ENCODE data around the gene OR2M5. TPM values are rescaled to one million over a fixed set of nuclear protein-coding genes. Genes with fewer than 3 reads are reported as not detected.

Gene OR2M5
- total and polyA plus RNA-seq, 2 donors (not counting 1 experiment from before 2014, with no cell fraction given) = not detected

DNA sequence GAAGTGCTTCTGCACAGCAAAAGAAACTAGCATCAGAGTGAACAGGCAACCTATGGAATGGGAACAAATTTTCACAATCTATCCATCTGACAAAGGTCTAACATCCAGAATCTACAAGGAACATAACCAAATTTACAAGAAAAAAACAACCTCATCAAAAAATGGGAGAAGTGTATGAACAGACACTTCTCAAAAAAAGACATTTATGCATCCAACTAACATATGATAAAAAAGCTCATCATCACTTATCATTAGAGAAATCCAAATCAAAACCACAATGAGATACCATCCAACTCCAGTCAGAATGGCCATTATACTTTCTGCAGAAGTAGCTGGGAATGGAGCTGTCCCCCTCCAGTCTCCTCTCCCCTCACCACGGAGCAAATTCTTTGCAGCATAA lies 49.2 kb downstream of the OR2M5 start:
- Histone ChIP-seq H3K9me3 (ENCODE audit: control insufficient read depth, insufficient read depth, low read depth, low read length) (no peaks in the 10 kb centered on the region), H4K20me1 (ENCODE audit: control insufficient read depth, extremely low read depth, insufficient read depth, low read length) (no peaks in the 10 kb centered on the region), H3K36me3 (ENCODE audit: control insufficient read depth, insufficient read depth, low read length) (no peaks in the 10 kb centered on the region), H3K27me3 (ENCODE audit: control insufficient read depth, insufficient read depth, low read length) (no peaks in the 10 kb centered on the region), H3K4me3 (replicated peaks in 1 of 4; ENCODE audit: control extremely low read depth in 1 of 4, insufficient read depth in 1 of 4, low read depth in 3 of 4, low read length in 4 of 4) (no peak overlapping the region), H3K4me1 (ENCODE audit: control insufficient read depth, extremely low read depth, insufficient read depth, low read length) (no peaks in the 10 kb centered on the region), H3K9ac (ENCODE audit: insufficient read depth, low read length) (no peak overlapping the region), H2AFZ (ENCODE audit: low read length) (no peak overlapping the region), H3K27ac (ENCODE audit: insufficient read depth, low read length) (no peak overlapping the region), H3K4me2 (ENCODE audit: extremely low read depth, insufficient read depth, low read length) (no peak overlapping the region), H3K79me2 (ENCODE audit: control insufficient read depth, insufficient read depth, low read length) (no peaks in the 10 kb centered on the region)
- DNase-seq (ENCODE audit: low read depth in 2 of 2) = no peak
- no peak for TF ChIP-seq EZH2 (IDR thresholded peaks at IDR 0.05; ENCODE audit: low read length, missing control alignments)
- TF ChIP-seq, protein P1, sequence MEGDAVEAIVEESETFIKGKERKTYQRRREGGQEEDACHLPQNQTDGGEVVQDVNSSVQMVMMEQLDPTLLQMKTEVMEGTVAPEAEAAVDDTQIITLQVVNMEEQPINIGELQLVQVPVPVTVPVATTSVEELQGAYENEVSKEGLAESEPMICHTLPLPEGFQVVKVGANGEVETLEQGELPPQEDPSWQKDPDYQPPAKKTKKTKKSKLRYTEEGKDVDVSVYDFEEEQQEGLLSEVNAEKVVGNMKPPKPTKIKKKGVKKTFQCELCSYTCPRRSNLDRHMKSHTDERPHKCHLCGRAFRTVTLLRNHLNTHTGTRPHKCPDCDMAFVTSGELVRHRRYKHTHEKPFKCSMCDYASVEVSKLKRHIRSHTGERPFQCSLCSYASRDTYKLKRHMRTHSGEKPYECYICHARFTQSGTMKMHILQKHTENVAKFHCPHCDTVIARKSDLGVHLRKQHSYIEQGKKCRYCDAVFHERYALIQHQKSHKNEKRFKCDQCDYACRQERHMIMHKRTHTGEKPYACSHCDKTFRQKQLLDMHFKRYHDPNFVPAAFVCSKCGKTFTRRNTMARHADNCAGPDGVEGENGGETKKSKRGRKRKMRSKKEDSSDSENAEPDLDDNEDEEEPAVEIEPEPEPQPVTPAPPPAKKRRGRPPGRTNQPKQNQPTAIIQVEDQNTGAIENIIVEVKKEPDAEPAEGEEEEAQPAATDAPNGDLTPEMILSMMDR (conservative IDR thresholded peaks at IDR 0.05 in 1 of 2, IDR thresholded peaks at IDR 0.05 in 1 of 2; ENCODE audit: low read depth in 1 of 2, low read length in 2 of 2) = no peak

Other genes starting within 250 kb of the OR2M5 start
- gene OR2W3, start 249.6 kb upstream of the OR2M5 start, total RNA-seq = not detected in 2 replicates
- gene OR2W3, start 249.6 kb upstream of the OR2M5 start, polyA plus RNA-seq = 0.42 and 3.2 TPM in 2 replicates
- not detected in 2 replicates for gene OR2T8, start 224.9 kb upstream of the OR2M5 start, total RNA-seq
- gene OR2T8, start 224.9 kb upstream of the OR2M5 start, polyA plus RNA-seq = 0.09 TPM in 1 of 2 replicates, not detected in the other
- not detected in 2 replicates for gene OR2AJ1, start 220.3 kb upstream of the OR2M5 start, total RNA-seq
- gene OR2AJ1, start 220.3 kb upstream of the OR2M5 start, polyA plus RNA-seq = not detected in 2 replicates
- gene OR2L8, start 196.3 kb upstream of the OR2M5 start, total RNA-seq = 0.17 TPM in 1 of 2 replicates, not detected in the other
- not detected in 2 replicates for gene OR2L8, start 196.3 kb upstream of the OR2M5 start, polyA plus RNA-seq
- gene OR2AK2, start 179.9 kb upstream of the OR2M5 start, total RNA-seq = not detected in 2 replicates
- not detected in 2 replicates for gene OR2AK2, start 179.9 kb upstream of the OR2M5 start, polyA plus RNA-seq
- gene OR2L5, start 131.5 kb upstream of the OR2M5 start, total RNA-seq = not detected in 2 replicates
- not detected in 2 replicates for gene OR2L5, start 131.5 kb upstream of the OR2M5 start, polyA plus RNA-seq
- gene OR2L2, start 115.1 kb upstream of the OR2M5 start, total RNA-seq = under 0.01 TPM in 1 of 2 replicates, not detected in the other
- 0.03 TPM in 1 of 2 replicates, not detected in the other for gene OR2L2, start 115.1 kb upstream of the OR2M5 start, polyA plus RNA-seq
- under 0.01 TPM in 1 of 2 replicates, not detected in the other for gene OR2L3, start 98.3 kb upstream of the OR2M5 start, total RNA-seq
- not detected in 2 replicates for gene OR2L3, start 98.3 kb upstream of the OR2M5 start, polyA plus RNA-seq
- not detected in 2 replicates for gene OR2L13, start 50.0 kb upstream of the OR2M5 start, total RNA-seq
- gene OR2L13, start 50.0 kb upstream of the OR2M5 start, polyA plus RNA-seq = 0.03 TPM in 1 of 2 replicates, not detected in the other
- gene OR2M2, start 29.7 kb downstream of the OR2M5 start, total RNA-seq = not detected in 2 replicates
- not detected in 2 replicates for gene OR2M2, start 29.7 kb downstream of the OR2M5 start, polyA plus RNA-seq
- under 0.01 TPM in 1 of 2 replicates, not detected in the other for gene OR2M3, start 52.1 kb downstream of the OR2M5 start, total RNA-seq
- 0.02 TPM in 1 of 2 replicates, not detected in the other for gene OR2M3, start 52.1 kb downstream of the OR2M5 start, polyA plus RNA-seq
- gene OR2M4, start 86.3 kb downstream of the OR2M5 start, total RNA-seq = under 0.01 TPM in 1 of 2 replicates, not detected in the other
- 0.05 TPM in 1 of 2 replicates, not detected in the other for gene OR2M4, start 86.3 kb downstream of the OR2M5 start, polyA plus RNA-seq
- not detected in 2 replicates for gene OR2T33, start 132.8 kb downstream of the OR2M5 start, total RNA-seq
- gene OR2T33, start 132.8 kb downstream of the OR2M5 start, polyA plus RNA-seq = not detected in 2 replicates
- not detected in 2 replicates for gene OR2T12, start 158.3 kb downstream of the OR2M5 start, total RNA-seq
- not detected in 2 replicates for gene OR2T12, start 158.3 kb downstream of the OR2M5 start, polyA plus RNA-seq
- not detected in 2 replicates for gene OR2M7, start 179.4 kb downstream of the OR2M5 start, total RNA-seq
- gene OR2M7, start 179.4 kb downstream of the OR2M5 start, polyA plus RNA-seq = not detected in 2 replicates
- gene OR14C36, start 203.6 kb downstream of the OR2M5 start, total RNA-seq = not detected in 2 replicates
- not detected in 2 replicates for gene OR14C36, start 203.6 kb downstream of the OR2M5 start, polyA plus RNA-seq
- gene OR2T4, start 216.5 kb downstream of the OR2M5 start, total RNA-seq = not detected in 2 replicates
- not detected in 2 replicates for gene OR2T4, start 216.5 kb downstream of the OR2M5 start, polyA plus RNA-seq
- gene OR2T6, start 230.6 kb downstream of the OR2M5 start, total RNA-seq = not detected in 2 replicates
- gene OR2T6, start 230.6 kb downstream of the OR2M5 start, polyA plus RNA-seq = not detected in 2 replicates

All from fibroblast of lung (primary cell).